HG02642 (cell line): Measurements from ENCODE around the gene KCNJ5.

Source experiments
- ATAC-seq: cut with Tn5 transposase; IDR thresholded peaks from one replicate; pipeline ENCODE4 v1.9.1; 2021; ENCODE audit warnings: mild to moderate bottlenecking; ENCODE audit not compliant: unreplicated experiment, poor library complexity

The KCNJ5 gene

GRCh38 chr11:128942817-128943427 is 51.8 kb downstream of the KCNJ5 start, which contains the start of gene TP53AIP1:
TP53AIP1 (minus strand) TSS chr11:128942871; CDS start chr11:128937818, 5,053 bp downstream.
- ATAC-seq = no peak

GRCh38 chr11:128943428-128943976 is 52.3 kb downstream of the KCNJ5 start:
- no peak for ATAC-seq

- no peak for ATAC-seq
Measured at GRCh38 chr11:128946648-128947047, 55.5 kb downstream of the KCNJ5 start.

GRCh38 chr11:128947773-128948172 is 56.6 kb downstream of the KCNJ5 start:
- no peak for ATAC-seq

GRCh38 chr11:128948583-128948982 is 57.4 kb downstream of the KCNJ5 start:
- ATAC-seq = no peak

- ATAC-seq = no peak
Measured at GRCh38 chr11:128949791-128950454, 58.8 kb downstream of the KCNJ5 start.

GRCh38 chr11:128953151-128953550 is 62.0 kb downstream of the KCNJ5 start:
- no peak for ATAC-seq

GRCh38 chr11:128955636-128956035 is 64.5 kb downstream of the KCNJ5 start:
- ATAC-seq = no peak

- peak; percentile 66 for ATAC-seq
Measured at GRCh38 chr11:128956401-128957201, 65.4 kb downstream of the KCNJ5 start.

GRCh38 chr11:128957202-128957482 is 66.0 kb downstream of the KCNJ5 start:
- ATAC-seq = no peak

GRCh38 chr11:128961645-128962044 is 70.5 kb downstream of the KCNJ5 start:
- ATAC-seq = no peak

- no peak for ATAC-seq
Measured at GRCh38 chr11:128962896-128963295, 71.7 kb downstream of the KCNJ5 start.

GRCh38 chr11:128963744-128964325 is 72.7 kb downstream of the KCNJ5 start:
- ATAC-seq = no peak

GRCh38 chr11:128964463-128964930 is 73.3 kb downstream of the KCNJ5 start:
- ATAC-seq = no peak

- peak; percentile 95 for ATAC-seq
Measured at GRCh38 chr11:128965485-128965884, 74.3 kb downstream of the KCNJ5 start.

GRCh38 chr11:128967578-128967977 is 76.4 kb downstream of the KCNJ5 start:
- no peak for ATAC-seq

- ATAC-seq = no peak
Measured at GRCh38 chr11:128968916-128969315, 77.8 kb downstream of the KCNJ5 start.
